Measurements from ENCODE around the gene SEH1L.
A peak's percentile ranks its signal among the peaks of the same experiment; 100 is the strongest.
"Not testable (repeated sequence)": the region's sequence is repeated elsewhere in the genome, so short reads cannot be mapped to it uniquely, and the experiment has no call there.

SEH1L gene

GRCh38 chr18:12976305-12976704 is 28.5 kb downstream of the SEH1L start:
- no peak overlapping the region for H3K4me2 ChIP-seq (ENCODE audit: low read length)
- no peaks in the 10 kb centered on the region for H3F3A ChIP-seq (ENCODE audit: insufficient read depth, low read length)
- H3K9me2 ChIP-seq (ENCODE audit: low read depth, low read length): no peaks in the 10 kb centered on the region
- H2AFZ ChIP-seq (ENCODE audit: low read length): no peak overlapping the region
- H3K9ac ChIP-seq (ENCODE audit: low read length): no peak overlapping the region
- no peaks in the 10 kb centered on the region for H3K27me3 ChIP-seq (ENCODE audit: insufficient read depth, low read length)
- H3K79me2 ChIP-seq (ENCODE audit: insufficient read depth, low read length): no peaks in the 10 kb centered on the region
- no peaks in the 10 kb centered on the region for H4K20me1 ChIP-seq (ENCODE audit: insufficient read depth, low read length)
- no peak overlapping the region for H3K27ac ChIP-seq (ENCODE audit: low read depth, low read length, poor library complexity, severe bottlenecking)
- no peaks in the 10 kb centered on the region for H3K4me1 ChIP-seq (ENCODE audit: insufficient read depth, low read length, severe bottlenecking)
- H3K36me3 ChIP-seq (ENCODE audit: insufficient read depth, low read length): peaks cover 73% of the 10 kb centered on the region
- no peaks in the 10 kb centered on the region for H3K9me3 ChIP-seq (ENCODE audit: low read length)
- no peak for TF ChIP-seq EZH2 (IDR thresholded peaks at IDR 0.05; ENCODE audit: borderline replicate concordance, low read length)
- TF ChIP-seq CTCF (IDR thresholded peaks at IDR 0.05; ENCODE audit: low read length): no peak
- H3K4me3 ChIP-seq (ENCODE audit: low read depth, low read length, poor library complexity, severe bottlenecking): no peak overlapping the region

- not testable (repeated sequence) for H3K27me3 ChIP-seq (ENCODE audit: insufficient read depth, low read length); H3F3A ChIP-seq (ENCODE audit: insufficient read depth, low read length); H4K20me1 ChIP-seq (ENCODE audit: insufficient read depth, low read length); H2AFZ ChIP-seq (ENCODE audit: low read length); H3K4me2 ChIP-seq (ENCODE audit: low read length); H3K9me2 ChIP-seq (ENCODE audit: low read depth, low read length); H3K79me2 ChIP-seq (ENCODE audit: insufficient read depth, low read length); H3K9ac ChIP-seq (ENCODE audit: low read length); H3K4me3 ChIP-seq (ENCODE audit: low read depth, low read length, poor library complexity, severe bottlenecking); H3K4me1 ChIP-seq (ENCODE audit: insufficient read depth, low read length, severe bottlenecking); H3K27ac ChIP-seq (ENCODE audit: low read depth, low read length, poor library complexity, severe bottlenecking); H3K9me3 ChIP-seq (ENCODE audit: low read length)
- H3K36me3 ChIP-seq (ENCODE audit: insufficient read depth, low read length): peaks cover 69% of the 10 kb centered on the region
Observed at GRCh38 chr18:12980065-12980464, 32.3 kb downstream of the SEH1L start.

GRCh38 chr18:12989397-12990122 is 41.7 kb downstream of the SEH1L start:
- Histone ChIP-seq H3K9me3 (ENCODE audit: low read length) (no peaks in the 10 kb centered on the region), H3K4me2 (ENCODE audit: low read length) (peak overlapping the region; percentile 89), H3K27ac (ENCODE audit: low read depth, low read length, poor library complexity, severe bottlenecking) (peak overlapping the region; percentile 72), H3F3A (ENCODE audit: insufficient read depth, low read length) (peaks cover 10% of the 10 kb centered on the region; the same call in 1 of the 2 replicates), H3K79me2 (ENCODE audit: insufficient read depth, low read length) (peaks cover 31% of the 10 kb centered on the region), H3K4me1 (ENCODE audit: insufficient read depth, low read length, severe bottlenecking) (peaks cover 32% of the 10 kb centered on the region), H3K9me2 (ENCODE audit: low read depth, low read length) (no peaks in the 10 kb centered on the region), H3K36me3 (ENCODE audit: insufficient read depth, low read length) (peaks cover 32% of the 10 kb centered on the region), H2AFZ (ENCODE audit: low read length) (no peak overlapping the region), H3K27me3 (ENCODE audit: insufficient read depth, low read length) (no peaks in the 10 kb centered on the region), H3K9ac (ENCODE audit: low read length) (peak overlapping the region; percentile 93), H3K4me3 (ENCODE audit: low read depth, low read length, poor library complexity, severe bottlenecking) (peak overlapping the region; percentile 95), H4K20me1 (ENCODE audit: insufficient read depth, low read length) (no peaks in the 10 kb centered on the region)
- TF ChIP-seq EZH2 (IDR thresholded peaks at IDR 0.05; ENCODE audit: borderline replicate concordance, low read length): no peak

DNA sequence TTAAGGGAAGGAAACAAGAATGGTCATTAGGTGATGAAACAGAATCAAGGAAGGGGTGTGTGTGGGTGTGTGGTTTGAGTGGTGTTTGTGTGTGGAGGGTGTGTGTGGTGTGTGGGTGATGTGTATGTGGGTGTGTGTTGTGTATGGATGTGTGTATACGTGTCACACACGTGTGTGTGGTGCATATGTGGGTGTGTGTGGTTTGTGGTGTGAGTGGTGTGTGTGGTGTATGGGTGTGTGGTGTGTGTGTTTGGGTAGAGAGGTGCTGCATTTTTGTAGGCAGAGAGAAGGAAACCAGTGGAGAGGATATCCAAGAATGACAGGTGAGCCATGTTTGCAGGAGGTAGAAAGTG is 42.3 kb downstream of the SEH1L start:
- Histone ChIP-seq H3K27me3 (ENCODE audit: insufficient read depth, low read length) (no peaks in the 10 kb centered on the region), H3K9me2 (ENCODE audit: low read depth, low read length) (no peaks in the 10 kb centered on the region), H3K9ac (ENCODE audit: low read length) (peak overlapping the region; percentile 93), H4K20me1 (ENCODE audit: insufficient read depth, low read length) (no peaks in the 10 kb centered on the region), H3F3A (ENCODE audit: insufficient read depth, low read length) (peaks cover 6% of the 10 kb centered on the region; the same call in 1 of the 2 replicates), H2AFZ (ENCODE audit: low read length) (no peak overlapping the region), H3K4me3 (ENCODE audit: low read depth, low read length, poor library complexity, severe bottlenecking) (peak overlapping the region; percentile 95), H3K4me2 (ENCODE audit: low read length) (peak overlapping the region; percentile 89), H3K27ac (ENCODE audit: low read depth, low read length, poor library complexity, severe bottlenecking) (peak overlapping the region; percentile 72), H3K4me1 (ENCODE audit: insufficient read depth, low read length, severe bottlenecking) (peaks cover 32% of the 10 kb centered on the region), H3K79me2 (ENCODE audit: insufficient read depth, low read length) (peaks cover 37% of the 10 kb centered on the region), H3K9me3 (ENCODE audit: low read length) (no peaks in the 10 kb centered on the region), H3K36me3 (ENCODE audit: insufficient read depth, low read length) (peaks cover 32% of the 10 kb centered on the region)
- TF ChIP-seq EZH2 (IDR thresholded peaks at IDR 0.05; ENCODE audit: borderline replicate concordance, low read length) (no peak), CTCF (IDR thresholded peaks at IDR 0.05; ENCODE audit: low read length) (no peak)
